Lower lobe of right lung (tissue), 2 donors: ENCODE data around the gene VWCE. TPM values are rescaled to one million over a fixed set of nuclear protein-coding genes. Genes with fewer than 3 reads are reported as not detected.
A peak's percentile ranks its signal among the peaks of the same experiment; 100 is the strongest.

ENCODE experiments used
- ATAC-seq, 2 donors: fragments of 200-7000 bp; cut with Tn5 transposase; one replicate each; pipeline ENCODE4 v1.9.1; 2020 to 2022; ENCODE audit warnings: mild to moderate bottlenecking in 2 of 2, moderate library complexity in 2 of 2
- DNase-seq: peaks from one replicate; pipeline ENCODE4 v3.0.0-alpha.2; 2020
- H3K27ac ChIP-seq: fragments of 200-600 bp; one replicate; pipeline ENCODE4 v1.8.0; 2022
- H3K27me3 ChIP-seq: fragments of 200-600 bp; one replicate; pipeline ENCODE4 v1.8.0; 2022; ENCODE audit warnings: low read depth
- H3K36me3 ChIP-seq: fragments of 200-600 bp; one replicate; pipeline ENCODE4 v1.8.0; 2022; ENCODE audit warnings: mild to moderate bottlenecking
- H3K4me1 ChIP-seq: fragments of 200-600 bp; one replicate; pipeline ENCODE4 v1.8.0; 2022
- H3K4me3 ChIP-seq: fragments of 200-600 bp; one replicate; pipeline ENCODE4 v1.8.0; 2022; ENCODE audit warnings: mild to moderate bottlenecking
- H3K9me3 ChIP-seq: fragments of 200-600 bp; one replicate; pipeline ENCODE4 v1.8.0; 2022
- CTCF ChIP-seq: fragments of 200-600 bp; IDR thresholded peaks from one replicate; pipeline ENCODE4 v1.8.0; 2022; ENCODE audit warnings: antibody characterized with exemption, mild to moderate bottlenecking
- intact Hi-C: fragments of 100-400 bp; cut with DNase I; formaldehyde crosslinking; loops from one replicate; pipeline ENCODE4 v1.11.0; 2022
- total RNA-seq: library from RNA; stranded (reverse); fragmentation: NEBNext Ultra II Directional; extraction: Animal tissue kit (Norgen Biotek cat#: 25700); gene quantifications from one replicate; pipeline ENCODE4 v1.2.1, GENCODE V29; 2021
- donor health status: DM: no; HTN: yes; CAD: no; lungs with severe emphysema.

The VWCE gene
- total RNA-seq, 1 donor from 2014 or later: 1.2 TPM

- DNase-seq (no peak), ATAC-seq (no peak)
- no peak for TF ChIP-seq CTCF
- intact Hi-C loops: no loop called here
- no peak overlapping the region for H3K4me3 ChIP-seq
- peaks cover 21% of the 10 kb centered on the region for H3K27me3 ChIP-seq
- no peaks in the 10 kb centered on the region for H3K9me3 ChIP-seq
- H3K27ac ChIP-seq: no peak overlapping the region
- peaks cover 56% of the 10 kb centered on the region for H3K36me3 ChIP-seq
- H3K4me1 ChIP-seq: peaks cover 40% of the 10 kb centered on the region
These were observed 3.6 kb upstream of the VWCE start for GRCh38 chr11:61298663-61299244.

GRCh38 chr11:61297746-61298145 lies 2.6 kb upstream of the VWCE start:
- no peak for ATAC-seq
- intact Hi-C loops: no loop called here
- peaks cover 44% of the 10 kb centered on the region for H3K4me1 ChIP-seq
- no peak overlapping the region for H3K27ac ChIP-seq
- H3K9me3 ChIP-seq: no peaks in the 10 kb centered on the region
- no peak for TF ChIP-seq CTCF
- H3K4me3 ChIP-seq: no peak overlapping the region
- no peak for DNase-seq
- H3K27me3 ChIP-seq: peaks cover 24% of the 10 kb centered on the region
- H3K36me3 ChIP-seq: peaks cover 46% of the 10 kb centered on the region

GRCh38 chr11:61297341-61297740 lies 2.2 kb upstream of the VWCE start:
- peaks cover 42% of the 10 kb centered on the region for H3K36me3 ChIP-seq
- ATAC-seq (no peak), DNase-seq (no peak)
- no peak for TF ChIP-seq CTCF
- H3K9me3 ChIP-seq: no peaks in the 10 kb centered on the region
- H3K4me1 ChIP-seq: peaks cover 44% of the 10 kb centered on the region
- H3K27me3 ChIP-seq: peaks cover 28% of the 10 kb centered on the region
- intact Hi-C loops: no loop called here
- H3K4me3 ChIP-seq: no peak overlapping the region
- H3K27ac ChIP-seq: no peak overlapping the region

GRCh38 chr11:61295596-61295926 lies 445 bp upstream of the VWCE start:
- DNase-seq: no peak
- Histone ChIP-seq H3K9me3 (no peaks in the 10 kb centered on the region), H3K4me3 (peak overlapping the region; percentile 59), H3K36me3 (peaks cover 24% of the 10 kb centered on the region), H3K27me3 (peaks cover 34% of the 10 kb centered on the region), H3K4me1 (peaks cover 44% of the 10 kb centered on the region), H3K27ac (no peak overlapping the region)
- no peak for TF ChIP-seq CTCF
- ATAC-seq: no peak
- intact Hi-C loops: no loop called here

- Histone ChIP-seq H3K4me1 (peaks cover 44% of the 10 kb centered on the region), H3K36me3 (peaks cover 10% of the 10 kb centered on the region), H3K9me3 (no peaks in the 10 kb centered on the region), H3K27ac (no peak overlapping the region), H3K27me3 (peaks cover 34% of the 10 kb centered on the region), H3K4me3 (peak overlapping the region; percentile 59)
- ATAC-seq (peak; percentile 56 to 60), DNase-seq (peak; percentile 55)
- intact Hi-C loops: no loop called here
- no peak for TF ChIP-seq CTCF
These were observed 1.0 kb downstream of the VWCE start for GRCh38 chr11:61293867-61294716.
